Chondrocyte (in vitro differentiated cells): ENCODE results near the gene PLB1. TPM values are rescaled to one million over a fixed set of nuclear protein-coding genes. Genes with fewer than 3 reads are reported as not detected.

ENCODE experiments used
- DNase-seq: peaks from one replicate; pipeline ENCODE4 v3.0.0; 2021; ENCODE audit warnings: mixed read lengths, low spot score
- H3K27ac Mint-ChIP-seq: one replicate; pipeline ENCODE4 v1.8.0; 2021; ENCODE audit warnings: mild to moderate bottlenecking, moderate library complexity, mixed read lengths; ENCODE audit not compliant: unreplicated experiment
- H3K27me3 Mint-ChIP-seq: 2 replicates; pipeline ENCODE4 v1.8.0; 2021; ENCODE audit warnings: low read depth, mixed read lengths
- H3K36me3 Mint-ChIP-seq: 2 replicates; pipeline ENCODE4 v1.8.0; 2021; ENCODE audit warnings: low read depth, mixed read lengths
- H3K4me1 Mint-ChIP-seq: 2 replicates; pipeline ENCODE4 v1.8.0; 2021; ENCODE audit warnings: low read depth, mild to moderate bottlenecking, mixed read lengths
- H3K4me3 Mint-ChIP-seq: one replicate; pipeline ENCODE4 v1.8.0; 2021; ENCODE audit warnings: mild to moderate bottlenecking, moderate library complexity, mixed read lengths; ENCODE audit not compliant: unreplicated experiment
- H3K9me3 Mint-ChIP-seq: 2 replicates; pipeline ENCODE4 v1.8.0; 2021; ENCODE audit warnings: low read depth, mixed read lengths
- CTCF ChIP-seq: fragments of 200-600 bp; sonication (generic); IDR thresholded peaks from 2 replicates; pipeline ENCODE4 v1.5.0; 2021; ENCODE audit warnings: antibody characterized with exemption, mild to moderate bottlenecking, moderate library complexity
- total RNA-seq: library from RNA; stranded (reverse); gene quantifications from 3 replicates; pipeline ENCODE4 v1.2.1, GENCODE V29; 2021

PLB1 gene
- total RNA-seq, 1 donor from 2014 or later, result 4.4 TPM

- H3K27me3 Mint-ChIP-seq, result no peaks in the 10 kb centered on the region
- no peaks in the 10 kb centered on the region for H3K36me3 Mint-ChIP-seq
- no peak for TF ChIP-seq CTCF
- DNase-seq, result no peak
- peaks cover 78% of the 10 kb centered on the region for H3K4me1 Mint-ChIP-seq
- H3K9me3 Mint-ChIP-seq, result no peaks in the 10 kb centered on the region
- H3K27ac Mint-ChIP-seq, result peak overlapping the region; percentile 97
- H3K4me3 Mint-ChIP-seq, result no peak overlapping the region
Observed at GRCh38 chr2:28647682-28648081, 151.8 kb downstream of the PLB1 start.

GRCh38 chr2:28648147-28648546 is 152.3 kb downstream of the PLB1 start:
- Mint-ChIP-seq H3K27me3 (no peaks in the 10 kb centered on the region), H3K36me3 (no peaks in the 10 kb centered on the region), H3K4me1 (peaks cover 79% of the 10 kb centered on the region), H3K9me3 (no peaks in the 10 kb centered on the region), H3K27ac (peak overlapping the region; percentile 97), H3K4me3 (no peak overlapping the region)
- no peak for TF ChIP-seq CTCF
- no peak for DNase-seq

GRCh38 chr2:28648671-28649395 is 153.0 kb downstream of the PLB1 start:
- Mint-ChIP-seq H3K4me1 (peaks cover 74% of the 10 kb centered on the region), H3K36me3 (no peaks in the 10 kb centered on the region), H3K9me3 (no peaks in the 10 kb centered on the region), H3K27me3 (no peaks in the 10 kb centered on the region), H3K4me3 (no peak overlapping the region), H3K27ac (peak overlapping the region; percentile 97)
- no peak for TF ChIP-seq CTCF
- DNase-seq, result no peak

- no peaks in the 10 kb centered on the region for H3K36me3 Mint-ChIP-seq
- H3K4me3 Mint-ChIP-seq, result no peak overlapping the region
- H3K9me3 Mint-ChIP-seq, result no peaks in the 10 kb centered on the region
- TF ChIP-seq CTCF, result no peak
- H3K27me3 Mint-ChIP-seq, result no peaks in the 10 kb centered on the region
- peaks cover 74% of the 10 kb centered on the region for H3K4me1 Mint-ChIP-seq
- no peak for DNase-seq
- peak overlapping the region; percentile 97 for H3K27ac Mint-ChIP-seq
Observed at GRCh38 chr2:28649481-28650265, 153.8 kb downstream of the PLB1 start.

GRCh38 chr2:28650266-28650584 is 154.4 kb downstream of the PLB1 start:
- Mint-ChIP-seq H3K9me3 (no peaks in the 10 kb centered on the region), H3K4me3 (no peak overlapping the region), H3K36me3 (no peaks in the 10 kb centered on the region), H3K27ac (peak overlapping the region; percentile 97), H3K4me1 (peaks cover 74% of the 10 kb centered on the region), H3K27me3 (no peaks in the 10 kb centered on the region)
- TF ChIP-seq CTCF, result no peak
- DNase-seq, result no peak
